ENCODE data around the gene PRKCD. TPM values are rescaled to one million over a fixed set of nuclear protein-coding genes. Genes with fewer than 3 reads are reported as not detected.

PRKCD gene
- total and polyA plus RNA-seq, 9 of the 15 experiments (the other 6 are each of a cell fraction or from before 2014, with no cell fraction given) = 2.5 to 19.5 (median 6.1) TPM

DNA sequence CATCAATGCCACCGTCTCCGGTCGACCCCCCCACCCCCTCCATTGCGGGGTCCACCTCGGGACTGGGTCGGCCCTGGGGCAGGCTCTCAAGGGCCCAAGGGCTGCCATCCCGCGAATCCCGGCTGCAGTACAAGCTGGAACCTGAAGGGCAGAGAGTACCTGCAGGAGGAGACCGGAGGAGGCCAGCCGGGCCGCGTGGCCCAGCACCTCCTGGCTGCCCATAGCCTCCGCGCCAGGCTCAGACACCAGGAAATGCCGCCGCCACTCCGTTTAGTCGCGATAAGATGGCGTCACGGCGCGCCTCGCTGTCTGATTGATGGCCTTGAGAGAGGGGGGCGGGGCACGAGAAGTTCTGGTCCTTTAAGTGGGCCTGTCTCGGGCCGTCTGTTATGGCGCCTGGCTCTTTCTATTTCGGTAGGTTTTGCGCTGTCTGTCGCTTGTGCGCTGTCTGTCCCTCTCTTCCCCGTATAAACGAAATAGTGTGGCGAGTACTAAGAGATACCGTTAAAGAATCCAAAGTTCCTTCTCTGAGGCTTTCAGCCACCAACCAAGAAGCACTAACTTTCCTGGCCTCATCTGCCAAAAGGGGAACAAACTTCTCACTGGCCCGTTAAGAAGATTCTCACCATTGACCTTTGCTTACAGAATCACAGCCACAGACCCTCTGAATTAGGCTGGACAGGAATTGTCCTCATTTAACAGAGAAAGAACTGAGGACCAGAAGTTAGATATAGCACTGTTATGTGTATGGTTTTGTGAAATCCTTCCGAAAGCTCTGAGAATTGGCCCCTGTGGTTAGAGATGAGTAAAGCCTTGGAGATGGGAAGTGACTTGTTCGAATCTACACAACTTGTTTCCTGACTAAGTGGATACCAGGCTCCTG is 30.6 kb upstream of the PRKCD start, which contains the start of gene RFT1 (continued):
- TF ChIP-seq KDM2B (CRISPR knock-in tag; IDR thresholded peaks at IDR 0.05) (no peak), ETV1 (tag; conservative IDR thresholded peaks at IDR 0.05; ENCODE audit: low read depth) (peak; percentile 63; the same call in 1 of the 2 replicates), POLR2B (IDR thresholded peaks at IDR 0.05; ENCODE audit: low read depth, partially characterized antibody) (peak; percentile 59), BRD9 (IDR thresholded peaks at IDR 0.05; ENCODE audit: low read depth, partially characterized antibody) (no peak), POLR2G (IDR thresholded peaks at IDR 0.05; ENCODE audit: low read depth, low read length) (peak; percentile 95), RAD21 (CRISPR knock-in tag; conservative IDR thresholded peaks at IDR 0.05 in 1 of 2, IDR thresholded peaks at IDR 0.05 in 1 of 2) (no peak), ZNF24 (IDR thresholded peaks at IDR 0.05) (no peak), BCL6 (CRISPR knock-in tag; IDR thresholded peaks at IDR 0.05) (no peak), U2AF1 (optimal IDR thresholded peaks at IDR 0.05; ENCODE audit: low read depth, low read length) (no peak), ZNF77 (CRISPR knock-in tag; IDR thresholded peaks at IDR 0.05) (no peak), JUNB (CRISPR knock-in tag; conservative IDR thresholded peaks at IDR 0.05) (no peak), HMGN3 (IDR thresholded peaks at IDR 0.05; ENCODE audit: borderline replicate concordance, extremely low read depth, insufficient read length, low read depth, low read length) (peak; percentile 47), LCOR (CRISPR knock-in tag; IDR thresholded peaks at IDR 0.05) (no peak), PCBP1 (IDR thresholded peaks at IDR 0.05; ENCODE audit: low read depth, low read length, poor library complexity, severe bottlenecking) (no peak), NFYB (IDR thresholded peaks at IDR 0.05; ENCODE audit: extremely low read depth, insufficient read length) (peak; percentile 37), EZH2 (IDR thresholded peaks at IDR 0.05; ENCODE audit: borderline replicate concordance, low read depth, low read length) (no peak), JUN (IDR thresholded peaks at IDR 0.05; ENCODE audit: borderline replicate concordance, low read depth, low read length) (no peak), JUN (CRISPR knock-in tag; IDR thresholded peaks at IDR 0.05; ENCODE audit: borderline replicate concordance) (no peak), KDM5B (IDR thresholded peaks at IDR 0.05; ENCODE audit: insufficient replicate concordance, low read depth, low read length) (peak; percentile 71), POU5F1 (IDR thresholded peaks at IDR 0.05; ENCODE audit: borderline replicate concordance, low read depth, low read length, partially characterized antibody) (peak; percentile 23)
- TF ChIP-seq, protein P1, sequence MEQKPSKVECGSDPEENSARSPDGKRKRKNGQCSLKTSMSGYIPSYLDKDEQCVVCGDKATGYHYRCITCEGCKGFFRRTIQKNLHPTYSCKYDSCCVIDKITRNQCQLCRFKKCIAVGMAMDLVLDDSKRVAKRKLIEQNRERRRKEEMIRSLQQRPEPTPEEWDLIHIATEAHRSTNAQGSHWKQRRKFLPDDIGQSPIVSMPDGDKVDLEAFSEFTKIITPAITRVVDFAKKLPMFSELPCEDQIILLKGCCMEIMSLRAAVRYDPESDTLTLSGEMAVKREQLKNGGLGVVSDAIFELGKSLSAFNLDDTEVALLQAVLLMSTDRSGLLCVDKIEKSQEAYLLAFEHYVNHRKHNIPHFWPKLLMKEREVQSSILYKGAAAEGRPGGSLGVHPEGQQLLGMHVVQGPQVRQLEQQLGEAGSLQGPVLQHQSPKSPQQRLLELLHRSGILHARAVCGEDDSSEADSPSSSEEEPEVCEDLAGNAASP (IDR thresholded peaks at IDR 0.05) = no peak
- TF ChIP-seq, protein P2, sequence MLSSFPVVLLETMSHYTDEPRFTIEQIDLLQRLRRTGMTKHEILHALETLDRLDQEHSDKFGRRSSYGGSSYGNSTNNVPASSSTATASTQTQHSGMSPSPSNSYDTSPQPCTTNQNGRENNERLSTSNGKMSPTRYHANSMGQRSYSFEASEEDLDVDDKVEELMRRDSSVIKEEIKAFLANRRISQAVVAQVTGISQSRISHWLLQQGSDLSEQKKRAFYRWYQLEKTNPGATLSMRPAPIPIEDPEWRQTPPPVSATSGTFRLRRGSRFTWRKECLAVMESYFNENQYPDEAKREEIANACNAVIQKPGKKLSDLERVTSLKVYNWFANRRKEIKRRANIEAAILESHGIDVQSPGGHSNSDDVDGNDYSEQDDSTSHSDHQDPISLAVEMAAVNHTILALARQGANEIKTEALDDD (IDR thresholded peaks at IDR 0.05) = no peak
- TF ChIP-seq, protein P3, sequence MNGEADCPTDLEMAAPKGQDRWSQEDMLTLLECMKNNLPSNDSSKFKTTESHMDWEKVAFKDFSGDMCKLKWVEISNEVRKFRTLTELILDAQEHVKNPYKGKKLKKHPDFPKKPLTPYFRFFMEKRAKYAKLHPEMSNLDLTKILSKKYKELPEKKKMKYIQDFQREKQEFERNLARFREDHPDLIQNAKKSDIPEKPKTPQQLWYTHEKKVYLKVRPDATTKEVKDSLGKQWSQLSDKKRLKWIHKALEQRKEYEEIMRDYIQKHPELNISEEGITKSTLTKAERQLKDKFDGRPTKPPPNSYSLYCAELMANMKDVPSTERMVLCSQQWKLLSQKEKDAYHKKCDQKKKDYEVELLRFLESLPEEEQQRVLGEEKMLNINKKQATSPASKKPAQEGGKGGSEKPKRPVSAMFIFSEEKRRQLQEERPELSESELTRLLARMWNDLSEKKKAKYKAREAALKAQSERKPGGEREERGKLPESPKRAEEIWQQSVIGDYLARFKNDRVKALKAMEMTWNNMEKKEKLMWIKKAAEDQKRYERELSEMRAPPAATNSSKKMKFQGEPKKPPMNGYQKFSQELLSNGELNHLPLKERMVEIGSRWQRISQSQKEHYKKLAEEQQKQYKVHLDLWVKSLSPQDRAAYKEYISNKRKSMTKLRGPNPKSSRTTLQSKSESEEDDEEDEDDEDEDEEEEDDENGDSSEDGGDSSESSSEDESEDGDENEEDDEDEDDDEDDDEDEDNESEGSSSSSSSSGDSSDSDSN (IDR thresholded peaks at IDR 0.05; ENCODE audit: borderline replicate concordance in 1 of 2, low read depth in 2 of 2, low read length in 2 of 2) = 0 out of 4 replicates have a peak, but pooled peaks of 1 of the 2 experiments have one; percentile 2
